HepG2 (cell line): Measurements from ENCODE around the gene CNPY4. TPM values are rescaled to one million over a fixed set of nuclear protein-coding genes. Genes with fewer than 3 reads are reported as not detected.
A peak's percentile ranks its signal among the peaks of the same experiment; 100 is the strongest.

Experiments
- ARID5B ChIP-seq: IDR thresholded peaks from 2 replicates; pipeline ENCODE4 v1.4.0; 2020; ENCODE audit warnings: mild to moderate bottlenecking, missing genetic modification reagents
- MBD4 ChIP-seq: IDR thresholded peaks from 2 replicates; pipeline ENCODE4 v1.6.1; 2012; ENCODE audit warnings: low read length, inconsistent platforms, borderline replicate concordance
- NFIC ChIP-seq: IDR thresholded peaks from 2 replicates; pipeline ENCODE4 v1.6.1; 2012; ENCODE audit warnings: mild to moderate bottlenecking, low read length, inconsistent platforms
- PLRG1 ChIP-seq: fragments of 450-650 bp; conservative IDR thresholded peaks from 2 replicates; pipeline ENCODE4 v1.6.1; 2016
- PRDM10 ChIP-seq: sonication (generic); formaldehyde crosslinking; IDR thresholded peaks from 2 replicates; pipeline ENCODE4 v1.4.0; 2020; ENCODE audit warnings: low read depth, missing genetic modification reagents
- PRMT3 ChIP-seq: sonication (generic); formaldehyde crosslinking; IDR thresholded peaks from 2 replicates; pipeline ENCODE4 v1.8.1; 2022; ENCODE audit warnings: low read depth, mild to moderate bottlenecking, moderate library complexity, missing genetic modification reagents, borderline replicate concordance
- RFX3 ChIP-seq: IDR thresholded peaks from 2 replicates; pipeline ENCODE4 v1.6.1; 2016; ENCODE audit warnings: missing biosample characterization, missing genetic modification reagents
- SP5 ChIP-seq: IDR thresholded peaks from 2 replicates; pipeline ENCODE4 v1.6.1; 2016; ENCODE audit warnings: low read depth, borderline replicate concordance
- TEAD2 ChIP-seq: sonication (generic); formaldehyde crosslinking; IDR thresholded peaks from 2 replicates; pipeline ENCODE4 v1.9.0; 2021; ENCODE audit warnings: missing genetic modification reagents
- TERF1 ChIP-seq: sonication (generic); formaldehyde crosslinking; IDR thresholded peaks from 2 replicates; pipeline ENCODE4 v1.8.0; 2022; ENCODE audit warnings: mild to moderate bottlenecking, missing genetic modification reagents, moderate library complexity
- ZNF232 ChIP-seq: sonication (generic); formaldehyde crosslinking; IDR thresholded peaks from 2 replicates; pipeline ENCODE4 v1.4.0; 2020; ENCODE audit warnings: missing genetic modification reagents, borderline replicate concordance
- ZNF333 ChIP-seq: sonication (generic); formaldehyde crosslinking; IDR thresholded peaks from 2 replicates; pipeline ENCODE4 v1.4.0; 2020; ENCODE audit warnings: mild to moderate bottlenecking, missing genetic modification reagents, borderline replicate concordance
- ZNF567 ChIP-seq: sonication (generic); formaldehyde crosslinking; IDR thresholded peaks from 2 replicates; pipeline ENCODE4 v1.8.1; 2023; ENCODE audit warnings: mild to moderate bottlenecking, missing genetic modification reagents, borderline replicate concordance
- ZNF704 ChIP-seq: sonication (generic); formaldehyde crosslinking; IDR thresholded peaks from 2 replicates; pipeline ENCODE4 v1.8.1; 2023; ENCODE audit warnings: mild to moderate bottlenecking, inconsistent platforms, moderate library complexity, missing genetic modification reagents, borderline replicate concordance
- ZXDC ChIP-seq: sonication (generic); formaldehyde crosslinking; IDR thresholded peaks from 2 replicates; pipeline ENCODE4 v1.5.0; 2020; ENCODE audit warnings: mild to moderate bottlenecking, missing genetic modification reagents
- polyA plus RNA-seq, 8 experiments: library from polyadenylated mRNA; depleted of rRNA in 3 of 8; stranded (reverse) in 7 of 8; unstranded in 1 of 8; fragments of >200 nt; fragmentation: Illumina TruSeq in 4 of 8; extraction: Trizol in 4 of 8; gene quantifications; 2 replicates each; pipeline versions ENCODE4 v1.2.1 to v1.2.3, GENCODE V29; 2011 to 2016; ENCODE audit warnings: low read depth in 4 of 8, missing spikeins in 1 of 8, mixed read lengths in 1 of 8; ENCODE audit not compliant: insufficient read depth in 1 of 8
- total RNA-seq, 5 experiments: library from RNA; depleted of rRNA; stranded (reverse); fragments of >200 nt; fragmentation: Illumina TruSeq; extraction: Trizol; gene quantifications; 2 replicates each; pipeline ENCODE4 v1.2.3, GENCODE V29; 2016; ENCODE audit warnings: low read depth in 1 of 5

Gene CNPY4
- total and polyA plus RNA-seq, 2 of the 13 experiments (the other 11 are each of a cell fraction or from before 2014, with no cell fraction given): 6.2 to 12.7 TPM

GRCh38 chr7:100158229-100159098 lies 39.0 kb downstream of the CNPY4 start, which contains the start of gene TRAPPC14 (continued):
- TF ChIP-seq ZNF704 (CRISPR knock-in tag) (0 out of 2 replicates have a peak, but pooled peaks have one; percentile 77), ZNF232 (no peak), ZXDC (CRISPR knock-in tag) (no peak), NFIC (no peak), PRMT3 (no peak), PLRG1 (no peak), SP5 (CRISPR knock-in tag) (peak; percentile 85), TEAD2 (CRISPR knock-in tag) (no peak), ZNF567 (CRISPR knock-in tag) (no peak; the same call in 1 of the 2 replicates), ZNF333 (CRISPR knock-in tag) (no peak), PRDM10 (peak; percentile 52; the same call in 1 of the 2 replicates), RFX3 (CRISPR knock-in tag) (no peak), TERF1 (no peak), MBD4 (no peak), ARID5B (peak; percentile 56; the same call in 1 of the 2 replicates)
